Adrenal gland (tissue), 5 donors: Measurements from ENCODE around the gene MYBBP1A.

Source experiments
- POLR2A ChIP-seq, 2 donors: fragments of 450-650 bp; IDR thresholded peaks; one replicate each; pipeline ENCODE4 v1.6.1; 2017; ENCODE audit warnings: antibody characterized with exemption in 2 of 2, mild to moderate bottlenecking in 2 of 2, moderate library complexity in 1 of 2
- TF ChIP-seq, protein P1 (sequence below), 6 experiments: fragments of 450-650 bp in 4 of 6; fragments of 200-600 bp in 2 of 6; sonication (generic) in 1 of 6; IDR thresholded peaks; 1 replicate in 5 of 6; 2 replicates in 1 of 6; pipeline versions ENCODE4 v1.5.1 to v1.8.0; 2016 to 2021; ENCODE audit warnings: antibody characterized with exemption in 6 of 6, mild to moderate bottlenecking in 2 of 6, moderate library complexity in 1 of 6
- donor health status: DM: no; HTN: no; CAD: no.

DNA sequence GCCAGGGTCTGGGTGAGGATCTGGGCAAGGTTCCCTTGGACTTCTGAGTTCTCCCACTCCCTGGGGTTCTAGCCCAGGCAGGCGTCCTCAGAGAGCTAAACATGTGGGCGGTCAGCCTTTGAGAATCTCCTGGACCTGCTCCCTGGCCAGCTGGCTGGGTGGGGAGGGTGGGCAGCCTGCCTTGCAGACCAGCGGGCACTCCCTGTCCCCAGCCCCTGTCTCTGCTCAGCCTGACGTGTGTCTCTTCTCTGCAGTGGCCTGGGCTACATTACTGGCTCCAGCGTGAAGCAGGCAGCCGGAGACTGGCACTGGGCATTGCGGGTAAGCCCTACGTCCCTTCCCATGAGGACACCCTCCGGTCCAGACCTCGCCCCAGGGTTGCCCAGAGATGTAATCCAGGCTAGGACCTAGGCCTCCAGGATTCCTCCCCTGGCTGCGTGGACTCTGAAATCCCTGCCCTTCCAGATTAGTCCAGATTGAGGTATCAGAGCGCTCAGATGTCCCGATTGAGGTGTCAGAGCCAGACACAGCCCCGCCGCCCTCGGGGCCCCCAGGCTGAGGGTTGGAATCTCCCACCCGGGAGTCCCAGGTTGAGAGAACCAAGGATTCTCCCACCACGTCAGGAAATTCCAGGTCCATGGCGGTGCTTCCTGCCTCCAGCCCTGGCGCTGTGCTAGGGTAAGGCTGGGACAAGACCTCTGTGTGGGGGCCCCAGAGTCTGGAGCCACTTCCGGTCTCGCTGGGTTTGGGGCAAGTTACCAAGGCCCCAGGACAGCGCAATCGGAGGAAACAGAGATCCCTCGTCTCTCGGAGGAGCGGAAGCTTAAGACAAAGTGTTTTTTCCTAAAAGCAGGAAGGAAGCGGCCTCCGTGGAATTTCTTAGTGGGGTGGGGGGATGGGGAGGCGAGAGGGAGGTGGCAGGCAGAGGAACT lies 24.1 kb downstream of the MYBBP1A start:
- no peak for TF ChIP-seq POLR2A (IDR thresholded peaks at IDR 0.05)
- TF ChIP-seq, protein P1, sequence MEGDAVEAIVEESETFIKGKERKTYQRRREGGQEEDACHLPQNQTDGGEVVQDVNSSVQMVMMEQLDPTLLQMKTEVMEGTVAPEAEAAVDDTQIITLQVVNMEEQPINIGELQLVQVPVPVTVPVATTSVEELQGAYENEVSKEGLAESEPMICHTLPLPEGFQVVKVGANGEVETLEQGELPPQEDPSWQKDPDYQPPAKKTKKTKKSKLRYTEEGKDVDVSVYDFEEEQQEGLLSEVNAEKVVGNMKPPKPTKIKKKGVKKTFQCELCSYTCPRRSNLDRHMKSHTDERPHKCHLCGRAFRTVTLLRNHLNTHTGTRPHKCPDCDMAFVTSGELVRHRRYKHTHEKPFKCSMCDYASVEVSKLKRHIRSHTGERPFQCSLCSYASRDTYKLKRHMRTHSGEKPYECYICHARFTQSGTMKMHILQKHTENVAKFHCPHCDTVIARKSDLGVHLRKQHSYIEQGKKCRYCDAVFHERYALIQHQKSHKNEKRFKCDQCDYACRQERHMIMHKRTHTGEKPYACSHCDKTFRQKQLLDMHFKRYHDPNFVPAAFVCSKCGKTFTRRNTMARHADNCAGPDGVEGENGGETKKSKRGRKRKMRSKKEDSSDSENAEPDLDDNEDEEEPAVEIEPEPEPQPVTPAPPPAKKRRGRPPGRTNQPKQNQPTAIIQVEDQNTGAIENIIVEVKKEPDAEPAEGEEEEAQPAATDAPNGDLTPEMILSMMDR (IDR thresholded peaks at IDR 0.05), result no peak
